ENCODE measurements around the gene CCNQ. TPM values are rescaled to one million over a fixed set of nuclear protein-coding genes. Genes with fewer than 3 reads are reported as not detected.

The CCNQ gene
- polyA plus RNA-seq, 1 of the 3 experiments (the other 2 are of a cell fraction) = 45.3 TPM

DNA sequence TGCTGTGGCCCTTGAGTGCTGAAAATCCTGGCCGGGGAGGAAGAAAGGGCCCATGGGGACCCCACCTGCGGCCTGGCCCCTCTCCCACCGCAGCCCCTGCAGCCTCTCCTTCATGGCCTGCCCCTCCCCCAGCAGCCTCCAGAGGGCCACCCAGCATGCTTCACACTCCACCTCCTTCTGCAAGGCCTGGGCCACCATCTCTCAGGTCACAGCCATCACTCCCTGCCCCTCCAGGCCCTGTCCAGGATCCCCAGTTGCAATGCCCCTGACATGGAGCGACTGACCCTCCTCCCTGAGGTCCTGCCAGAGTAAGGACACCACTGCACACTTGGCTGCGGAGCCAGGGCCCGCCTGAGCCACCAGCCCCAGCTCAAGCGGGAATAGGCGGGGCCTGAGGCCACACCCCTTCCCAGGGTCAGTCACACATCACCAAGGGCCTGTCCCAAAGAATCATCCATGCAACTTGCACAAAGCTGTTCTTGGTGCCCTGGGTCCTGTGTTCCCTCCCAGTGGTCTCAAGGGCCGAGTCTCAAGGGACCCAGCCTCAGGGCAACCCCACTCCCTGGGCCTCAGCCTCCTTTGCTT lies 32.9 kb downstream of the CCNQ start:
- no peak overlapping the region for H3K4me2 ChIP-seq
- no peaks in the 10 kb centered on the region for H3K4me1 ChIP-seq (ENCODE audit: control insufficient read depth in 1 of 2, insufficient read depth in 2 of 2, low read depth in 1 of 2, low read length in 1 of 2)
- H4K20me1 ChIP-seq (ENCODE audit: insufficient read depth) = no peaks in the 10 kb centered on the region
- no peak overlapping the region for H2AFZ ChIP-seq (ENCODE audit: low read depth)
- ChIA-PET POLR2A (no interaction called here), CTCF (interaction anchor here (1.9 to 3.8 kb wide), 4 partner anchors 12 to 101 kb away, joined by 7 to 27 read pairs (median 14); no protein-coding TSS in a partner anchor)
- H3K4me3 ChIP-seq (ENCODE audit: low read depth in 2 of 2, low read length in 1 of 2) = no peak overlapping the region
- WGBS (ENCODE audit: low lambda C conversion rate) = 42% methylated on average over 3 of the region's 9 CpGs
- H3F3A ChIP-seq (replicated peaks; ENCODE audit: insufficient read depth) = no peaks in the 10 kb centered on the region
- TF ChIP-seq YY1 (IDR thresholded peaks at IDR 0.05; ENCODE audit: low read depth) = no peak
- H3K9me3 ChIP-seq = no peaks in the 10 kb centered on the region
- H3K9me2 ChIP-seq = no peaks in the 10 kb centered on the region
- H3K27me3 ChIP-seq (ENCODE audit: insufficient read depth) = peaks cover 60% of the 10 kb centered on the region
- no peaks in the 10 kb centered on the region for H3K36me3 ChIP-seq (replicated peaks in 1 of 2; ENCODE audit: control insufficient read depth in 1 of 2, insufficient read depth in 2 of 2, low read length in 1 of 2)
- DNase-seq = no peak
- H3K9ac ChIP-seq = no peak overlapping the region
- H3K79me2 ChIP-seq (ENCODE audit: insufficient read depth) = no peaks in the 10 kb centered on the region
- no peak overlapping the region for H3K27ac ChIP-seq (ENCODE audit: low read depth in 2 of 2, low read length in 1 of 2)

DNA sequence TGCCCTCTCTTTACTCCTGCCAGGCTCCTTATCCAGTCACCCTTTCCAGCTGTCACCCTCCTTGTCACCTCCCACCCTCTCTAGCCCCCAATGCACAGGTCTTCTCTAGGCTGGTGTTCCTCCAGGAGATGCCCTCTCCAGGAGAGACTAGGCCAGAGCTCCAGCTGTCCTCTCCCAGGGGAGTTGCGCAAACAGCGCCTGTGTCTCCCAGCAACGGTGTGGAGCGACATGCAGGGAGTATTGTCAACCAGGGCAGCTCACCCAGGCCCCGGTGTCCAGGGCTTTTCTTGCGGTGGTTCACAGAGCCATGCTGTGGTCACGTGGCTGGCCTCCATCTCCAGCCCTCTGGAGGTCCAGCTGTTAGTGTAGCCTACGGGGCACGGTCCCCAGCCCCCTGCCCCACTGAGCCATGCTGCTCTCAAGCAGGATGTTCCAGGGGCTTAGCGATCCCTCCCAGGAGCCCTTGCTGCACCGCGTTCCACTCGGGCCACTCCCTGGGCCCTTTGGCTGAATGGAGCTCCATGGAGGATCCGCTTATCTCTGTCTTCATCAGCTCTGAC lies 34.8 kb downstream of the CCNQ start:
- no peaks in the 10 kb centered on the region for H3K9me2 ChIP-seq
- CTCF ChIA-PET = interaction anchor here (1.1 to 3.8 kb wide), 7 partner anchors 10 to 389 kb away, joined by 3 to 27 read pairs (median 7); no protein-coding TSS in a partner anchor
- H3K9me3 ChIP-seq = no peaks in the 10 kb centered on the region
- POLR2A ChIA-PET = no interaction called here
- no peak overlapping the region for H3K27ac ChIP-seq (ENCODE audit: low read depth in 2 of 2, low read length in 1 of 2)
- no peak overlapping the region for H3K4me3 ChIP-seq (ENCODE audit: low read depth in 2 of 2, low read length in 1 of 2)
- 53% methylated on average over 8 of the region's 14 CpGs for WGBS (ENCODE audit: low lambda C conversion rate)
- DNase-seq = no peak
- no peak overlapping the region for H3K4me2 ChIP-seq
- no peak overlapping the region for H2AFZ ChIP-seq (ENCODE audit: low read depth)
- TF ChIP-seq MEF2A (IDR thresholded peaks at IDR 0.05; ENCODE audit: borderline replicate concordance, low read depth) (no peak), FOXM1 (IDR thresholded peaks at IDR 0.05; ENCODE audit: low read depth) (no peak), ELF1 (IDR thresholded peaks at IDR 0.05) (no peak), RCOR1 (IDR thresholded peaks at IDR 0.05; ENCODE audit: low read length) (no peak), YY1 (IDR thresholded peaks at IDR 0.05; ENCODE audit: low read depth) (no peak), GATA2 (CRISPR knock-in tag; IDR thresholded peaks at IDR 0.05) (no peak), SMC3 (IDR thresholded peaks at IDR 0.05; ENCODE audit: low read depth, low read length) (no peak), NRF1 (IDR thresholded peaks at IDR 0.05; ENCODE audit: low read depth, low read length) (no peak)
- TF ChIP-seq, protein P1, sequence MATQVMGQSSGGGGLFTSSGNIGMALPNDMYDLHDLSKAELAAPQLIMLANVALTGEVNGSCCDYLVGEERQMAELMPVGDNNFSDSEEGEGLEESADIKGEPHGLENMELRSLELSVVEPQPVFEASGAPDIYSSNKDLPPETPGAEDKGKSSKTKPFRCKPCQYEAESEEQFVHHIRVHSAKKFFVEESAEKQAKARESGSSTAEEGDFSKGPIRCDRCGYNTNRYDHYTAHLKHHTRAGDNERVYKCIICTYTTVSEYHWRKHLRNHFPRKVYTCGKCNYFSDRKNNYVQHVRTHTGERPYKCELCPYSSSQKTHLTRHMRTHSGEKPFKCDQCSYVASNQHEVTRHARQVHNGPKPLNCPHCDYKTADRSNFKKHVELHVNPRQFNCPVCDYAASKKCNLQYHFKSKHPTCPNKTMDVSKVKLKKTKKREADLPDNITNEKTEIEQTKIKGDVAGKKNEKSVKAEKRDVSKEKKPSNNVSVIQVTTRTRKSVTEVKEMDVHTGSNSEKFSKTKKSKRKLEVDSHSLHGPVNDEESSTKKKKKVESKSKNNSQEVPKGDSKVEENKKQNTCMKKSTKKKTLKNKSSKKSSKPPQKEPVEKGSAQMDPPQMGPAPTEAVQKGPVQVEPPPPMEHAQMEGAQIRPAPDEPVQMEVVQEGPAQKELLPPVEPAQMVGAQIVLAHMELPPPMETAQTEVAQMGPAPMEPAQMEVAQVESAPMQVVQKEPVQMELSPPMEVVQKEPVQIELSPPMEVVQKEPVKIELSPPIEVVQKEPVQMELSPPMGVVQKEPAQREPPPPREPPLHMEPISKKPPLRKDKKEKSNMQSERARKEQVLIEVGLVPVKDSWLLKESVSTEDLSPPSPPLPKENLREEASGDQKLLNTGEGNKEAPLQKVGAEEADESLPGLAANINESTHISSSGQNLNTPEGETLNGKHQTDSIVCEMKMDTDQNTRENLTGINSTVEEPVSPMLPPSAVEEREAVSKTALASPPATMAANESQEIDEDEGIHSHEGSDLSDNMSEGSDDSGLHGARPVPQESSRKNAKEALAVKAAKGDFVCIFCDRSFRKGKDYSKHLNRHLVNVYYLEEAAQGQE (IDR thresholded peaks at IDR 0.05; ENCODE audit: low read depth, low read length) = no peak
- TF ChIP-seq, protein P2, sequence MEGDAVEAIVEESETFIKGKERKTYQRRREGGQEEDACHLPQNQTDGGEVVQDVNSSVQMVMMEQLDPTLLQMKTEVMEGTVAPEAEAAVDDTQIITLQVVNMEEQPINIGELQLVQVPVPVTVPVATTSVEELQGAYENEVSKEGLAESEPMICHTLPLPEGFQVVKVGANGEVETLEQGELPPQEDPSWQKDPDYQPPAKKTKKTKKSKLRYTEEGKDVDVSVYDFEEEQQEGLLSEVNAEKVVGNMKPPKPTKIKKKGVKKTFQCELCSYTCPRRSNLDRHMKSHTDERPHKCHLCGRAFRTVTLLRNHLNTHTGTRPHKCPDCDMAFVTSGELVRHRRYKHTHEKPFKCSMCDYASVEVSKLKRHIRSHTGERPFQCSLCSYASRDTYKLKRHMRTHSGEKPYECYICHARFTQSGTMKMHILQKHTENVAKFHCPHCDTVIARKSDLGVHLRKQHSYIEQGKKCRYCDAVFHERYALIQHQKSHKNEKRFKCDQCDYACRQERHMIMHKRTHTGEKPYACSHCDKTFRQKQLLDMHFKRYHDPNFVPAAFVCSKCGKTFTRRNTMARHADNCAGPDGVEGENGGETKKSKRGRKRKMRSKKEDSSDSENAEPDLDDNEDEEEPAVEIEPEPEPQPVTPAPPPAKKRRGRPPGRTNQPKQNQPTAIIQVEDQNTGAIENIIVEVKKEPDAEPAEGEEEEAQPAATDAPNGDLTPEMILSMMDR (IDR thresholded peaks at IDR 0.05) = no peak
- H3K27me3 ChIP-seq (ENCODE audit: insufficient read depth) = peaks cover 72% of the 10 kb centered on the region
- H3F3A ChIP-seq (replicated peaks; ENCODE audit: insufficient read depth) = no peaks in the 10 kb centered on the region
- H3K4me1 ChIP-seq (ENCODE audit: control insufficient read depth in 1 of 2, insufficient read depth in 2 of 2, low read depth in 1 of 2, low read length in 1 of 2) = no peaks in the 10 kb centered on the region
- no peaks in the 10 kb centered on the region for H4K20me1 ChIP-seq (ENCODE audit: insufficient read depth)
- no peaks in the 10 kb centered on the region for H3K36me3 ChIP-seq (replicated peaks in 1 of 2; ENCODE audit: control insufficient read depth in 1 of 2, insufficient read depth in 2 of 2, low read length in 1 of 2)
- H3K9ac ChIP-seq = no peak overlapping the region
- no peaks in the 10 kb centered on the region for H3K79me2 ChIP-seq (ENCODE audit: insufficient read depth)
